HEK293 (cell line): ENCODE results near the gene PNPLA3.

Source experiments
- CTCF ChIA-PET: fragments of 350-600 bp; formaldehyde crosslinking; extraction: SDS; loops from one replicate; lab custom pipeline; 2021; ENCODE audit warnings: antibody characterized with exemption; lab: Yijun Ruan, JAX
- POLR2A ChIA-PET: fragments of 300-600 bp; formaldehyde crosslinking; extraction: SDS; loops from one replicate; lab custom pipeline; 2020; ENCODE audit warnings: antibody characterized with exemption, inconsistent platforms; lab: Yijun Ruan, JAX
- H3K27ac ChIP-seq: fragments of 200-500 bp; sonication (Bioruptor generic); 2 replicates; pipeline ENCODE4 v1.5.1; 2014; ENCODE audit warnings: low read depth, low read length, control low read depth, inconsistent platforms; ENCODE audit errors: extremely low read depth
- H3K36me3 ChIP-seq, 2 experiments: fragments of 200-500 bp in 1 of 2; sonication (Bioruptor generic) in 1 of 2; 1 replicate in 1 of 2; 2 replicates in 1 of 2; pipeline ENCODE4 v1.5.1; 2014 to 2017; ENCODE audit warnings: inconsistent platforms in 2 of 2, low read length in 2 of 2; ENCODE audit not compliant: control insufficient read depth in 2 of 2, insufficient read depth in 1 of 2
- H3K4me1 ChIP-seq: fragments of 200-500 bp; sonication (Bioruptor generic); 2 replicates; pipeline ENCODE4 v1.5.1; 2014; ENCODE audit warnings: mild to moderate bottlenecking, low read length, inconsistent platforms; ENCODE audit not compliant: control insufficient read depth, insufficient read depth
- H3K4me3 ChIP-seq: 2 replicates; pipeline ENCODE4 v1.5.1; 2011; ENCODE audit warnings: low read depth, mild to moderate bottlenecking, control low read depth, low read length, moderate library complexity
- H3K9me3 ChIP-seq: fragments of 200-500 bp; sonication (Bioruptor generic); 2 replicates; pipeline ENCODE4 v1.5.1; 2014; ENCODE audit warnings: low read depth, low read length, inconsistent platforms; ENCODE audit not compliant: control insufficient read depth, insufficient read depth
- EGR2 ChIP-seq: fragments of 450-650 bp; formaldehyde crosslinking; IDR thresholded peaks from 2 replicates; pipeline ENCODE4 v1.5.1; 2016; ENCODE audit warnings: low read depth, missing biosample characterization, missing genetic modification characterization
- KLF9 ChIP-seq: fragments of 450-650 bp; formaldehyde crosslinking; IDR thresholded peaks from 2 replicates; pipeline ENCODE4 v1.5.1; 2016; ENCODE audit warnings: missing biosample characterization, missing genetic modification characterization, low read depth
- ZFHX2 ChIP-seq: fragments of 450-650 bp; formaldehyde crosslinking; conservative IDR thresholded peaks from 2 replicates; pipeline ENCODE4 v1.5.1; 2016; ENCODE audit warnings: missing biosample characterization, missing genetic modification characterization
- ZFP37 ChIP-seq: fragments of 450-650 bp; formaldehyde crosslinking; IDR thresholded peaks from 2 replicates; pipeline ENCODE4 v1.5.1; 2016; ENCODE audit warnings: missing biosample characterization, missing genetic modification characterization
- ZNF132 ChIP-seq: fragments of 450-650 bp; formaldehyde crosslinking; IDR thresholded peaks from 2 replicates; pipeline ENCODE4 v1.5.1; 2017; ENCODE audit warnings: missing biosample characterization, missing genetic modification characterization, borderline replicate concordance
- ZNF184 ChIP-seq: fragments of 450-650 bp; IDR thresholded peaks from 2 replicates; pipeline ENCODE4 v1.5.1; 2018; ENCODE audit warnings: missing biosample characterization, mild to moderate bottlenecking, missing genetic modification characterization
- ZNF350 ChIP-seq: fragments of 450-650 bp; formaldehyde crosslinking; IDR thresholded peaks from 2 replicates; pipeline ENCODE4 v1.5.0; 2017; ENCODE audit warnings: missing biosample characterization, mild to moderate bottlenecking, missing genetic modification characterization
- ZNF561 ChIP-seq: fragments of 450-650 bp; IDR thresholded peaks from 2 replicates; pipeline ENCODE4 v1.5.1; 2018; ENCODE audit warnings: missing biosample characterization, missing genetic modification characterization, borderline replicate concordance
- ZNF654 ChIP-seq: fragments of 450-650 bp; formaldehyde crosslinking; IDR thresholded peaks from 2 replicates; pipeline ENCODE4 v1.5.1; 2016; ENCODE audit warnings: low read depth, missing biosample characterization, missing genetic modification characterization
- TF ChIP-seq, protein P1 (sequence below): fragments of 450-650 bp; IDR thresholded peaks from 2 replicates; pipeline ENCODE4 v1.5.1; 2018; ENCODE audit warnings: missing biosample characterization, missing genetic modification characterization
- TF ChIP-seq, protein P2 (sequence below): fragments of 450-650 bp; IDR thresholded peaks from 2 replicates; pipeline ENCODE4 v1.5.1; 2018; ENCODE audit warnings: missing biosample characterization, mild to moderate bottlenecking, missing genetic modification characterization
- TF ChIP-seq, protein P3 (sequence below): fragments of 450-650 bp; formaldehyde crosslinking; IDR thresholded peaks from 2 replicates; pipeline ENCODE4 v1.5.1; 2016; ENCODE audit warnings: missing biosample characterization, missing genetic modification characterization
- TF ChIP-seq, protein P4 (sequence below): fragments of 450-650 bp; formaldehyde crosslinking; IDR thresholded peaks from 2 replicates; pipeline ENCODE4 v1.5.1; 2016; ENCODE audit warnings: missing biosample characterization, missing genetic modification characterization

The PNPLA3 gene

DNA sequence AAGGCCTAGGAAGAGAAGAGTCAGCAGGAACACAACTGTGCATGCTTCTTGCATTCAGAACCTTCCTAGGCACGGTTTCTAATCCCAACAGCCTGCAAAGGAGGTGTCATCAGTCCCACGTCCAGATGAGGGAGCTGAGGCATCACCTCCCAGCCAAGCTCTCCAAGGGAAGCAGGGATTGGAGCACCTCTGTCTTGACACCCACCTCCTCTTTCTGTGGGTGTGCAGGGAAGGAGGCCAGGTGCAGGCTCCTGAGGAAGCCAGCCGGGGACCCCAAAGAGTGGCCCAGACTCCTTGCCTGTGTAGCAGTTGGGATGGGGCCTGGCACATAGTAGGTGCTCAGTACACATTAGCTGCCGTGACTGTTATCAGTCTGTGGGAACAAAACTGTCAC is 33.7 kb upstream of the PNPLA3 start:
- POLR2A ChIA-PET: no interaction called here
- CTCF ChIA-PET: interaction anchor here (0.9 kb wide), 1 partner anchor 52 kb away, joined by 3 read pairs; no protein-coding TSS in a partner anchor
- no peaks in the 10 kb centered on the region for H3K36me3 ChIP-seq

DNA sequence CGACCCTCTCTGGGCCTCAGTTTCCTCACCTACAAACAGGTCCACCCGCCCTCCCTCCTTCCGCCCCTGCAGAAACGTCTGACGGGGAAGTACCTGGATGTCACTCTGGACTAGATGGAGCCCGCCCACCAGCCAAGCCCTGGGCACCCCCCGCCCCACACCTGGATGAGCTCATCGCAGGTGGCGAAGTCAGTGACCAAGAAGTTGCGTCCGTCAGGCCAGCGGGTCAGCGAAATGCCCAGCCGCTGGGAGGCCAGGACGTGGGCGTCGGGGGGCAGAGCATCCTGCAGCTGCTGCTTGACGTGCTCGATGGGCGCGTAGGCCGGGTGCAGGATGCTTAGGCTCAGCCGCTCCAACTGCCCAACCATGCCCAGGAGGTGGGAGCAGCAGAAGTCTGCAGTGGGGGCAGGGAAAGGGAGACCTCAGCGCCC is 32.7 kb upstream of the PNPLA3 start:
- CTCF ChIA-PET: interaction anchor here (1.0 kb wide), 1 partner anchor 8 kb away, joined by 10 read pairs; no protein-coding TSS in a partner anchor
- POLR2A ChIA-PET: no interaction called here
- no peak overlapping the region for H3K27ac ChIP-seq
- no peak overlapping the region for H3K4me3 ChIP-seq
- TF ChIP-seq, protein P1, sequence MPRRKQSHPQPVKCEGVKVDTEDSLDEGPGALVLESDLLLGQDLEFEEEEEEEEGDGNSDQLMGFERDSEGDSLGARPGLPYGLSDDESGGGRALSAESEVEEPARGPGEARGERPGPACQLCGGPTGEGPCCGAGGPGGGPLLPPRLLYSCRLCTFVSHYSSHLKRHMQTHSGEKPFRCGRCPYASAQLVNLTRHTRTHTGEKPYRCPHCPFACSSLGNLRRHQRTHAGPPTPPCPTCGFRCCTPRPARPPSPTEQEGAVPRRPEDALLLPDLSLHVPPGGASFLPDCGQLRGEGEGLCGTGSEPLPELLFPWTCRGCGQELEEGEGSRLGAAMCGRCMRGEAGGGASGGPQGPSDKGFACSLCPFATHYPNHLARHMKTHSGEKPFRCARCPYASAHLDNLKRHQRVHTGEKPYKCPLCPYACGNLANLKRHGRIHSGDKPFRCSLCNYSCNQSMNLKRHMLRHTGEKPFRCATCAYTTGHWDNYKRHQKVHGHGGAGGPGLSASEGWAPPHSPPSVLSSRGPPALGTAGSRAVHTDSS (tag by site-specific recombination): no peak
- TF ChIP-seq ZFHX2 (tag by site-specific recombination) (0 out of 2 replicates have a peak, but pooled peaks have one; percentile 17), ZNF132 (no peak), ZNF350 (tag by site-specific recombination) (no peak), ZFP37 (tag by site-specific recombination) (no peak)
- TF ChIP-seq, protein P2, sequence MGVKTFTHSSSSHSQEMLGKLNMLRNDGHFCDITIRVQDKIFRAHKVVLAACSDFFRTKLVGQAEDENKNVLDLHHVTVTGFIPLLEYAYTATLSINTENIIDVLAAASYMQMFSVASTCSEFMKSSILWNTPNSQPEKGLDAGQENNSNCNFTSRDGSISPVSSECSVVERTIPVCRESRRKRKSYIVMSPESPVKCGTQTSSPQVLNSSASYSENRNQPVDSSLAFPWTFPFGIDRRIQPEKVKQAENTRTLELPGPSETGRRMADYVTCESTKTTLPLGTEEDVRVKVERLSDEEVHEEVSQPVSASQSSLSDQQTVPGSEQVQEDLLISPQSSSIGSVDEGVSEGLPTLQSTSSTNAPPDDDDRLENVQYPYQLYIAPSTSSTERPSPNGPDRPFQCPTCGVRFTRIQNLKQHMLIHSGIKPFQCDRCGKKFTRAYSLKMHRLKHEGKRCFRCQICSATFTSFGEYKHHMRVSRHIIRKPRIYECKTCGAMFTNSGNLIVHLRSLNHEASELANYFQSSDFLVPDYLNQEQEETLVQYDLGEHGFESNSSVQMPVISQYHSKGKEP (tag by site-specific recombination): no peak
- TF ChIP-seq, protein P3, sequence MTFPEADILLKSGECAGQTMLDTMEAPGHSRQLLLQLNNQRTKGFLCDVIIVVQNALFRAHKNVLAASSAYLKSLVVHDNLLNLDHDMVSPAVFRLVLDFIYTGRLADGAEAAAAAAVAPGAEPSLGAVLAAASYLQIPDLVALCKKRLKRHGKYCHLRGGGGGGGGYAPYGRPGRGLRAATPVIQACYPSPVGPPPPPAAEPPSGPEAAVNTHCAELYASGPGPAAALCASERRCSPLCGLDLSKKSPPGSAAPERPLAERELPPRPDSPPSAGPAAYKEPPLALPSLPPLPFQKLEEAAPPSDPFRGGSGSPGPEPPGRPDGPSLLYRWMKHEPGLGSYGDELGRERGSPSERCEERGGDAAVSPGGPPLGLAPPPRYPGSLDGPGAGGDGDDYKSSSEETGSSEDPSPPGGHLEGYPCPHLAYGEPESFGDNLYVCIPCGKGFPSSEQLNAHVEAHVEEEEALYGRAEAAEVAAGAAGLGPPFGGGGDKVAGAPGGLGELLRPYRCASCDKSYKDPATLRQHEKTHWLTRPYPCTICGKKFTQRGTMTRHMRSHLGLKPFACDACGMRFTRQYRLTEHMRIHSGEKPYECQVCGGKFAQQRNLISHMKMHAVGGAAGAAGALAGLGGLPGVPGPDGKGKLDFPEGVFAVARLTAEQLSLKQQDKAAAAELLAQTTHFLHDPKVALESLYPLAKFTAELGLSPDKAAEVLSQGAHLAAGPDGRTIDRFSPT (tag by site-specific recombination): peak; percentile 39; the same call in 1 of the 2 replicates
- TF ChIP-seq, all 188 proteins: peak for 2
- H3K9me3 ChIP-seq: no peaks in the 10 kb centered on the region
- no peaks in the 10 kb centered on the region for H3K36me3 ChIP-seq
- H3K4me1 ChIP-seq: no peaks in the 10 kb centered on the region; the same call in 1 of the 2 replicates

More for the DNA sequence above, 33.7 kb upstream of the PNPLA3 start:
- Histone ChIP-seq H3K9me3 (no peaks in the 10 kb centered on the region), H3K4me3 (no peak overlapping the region), H3K4me1 (no peaks in the 10 kb centered on the region; the same call in 1 of the 2 replicates), H3K27ac (no peak overlapping the region)
- TF ChIP-seq KLF9 (tag by site-specific recombination): no peak
- no peak for TF ChIP-seq ZNF184 (tag by site-specific recombination)
- TF ChIP-seq ZFHX2 (tag by site-specific recombination): 0 out of 2 replicates have a peak, but pooled peaks have one; percentile 11
- TF ChIP-seq ZNF654 (tag by site-specific recombination): 0 out of 2 replicates have a peak, but pooled peaks have one; percentile 9
- no peak for TF ChIP-seq ZNF561 (tag by site-specific recombination)
- TF ChIP-seq, protein P4, sequence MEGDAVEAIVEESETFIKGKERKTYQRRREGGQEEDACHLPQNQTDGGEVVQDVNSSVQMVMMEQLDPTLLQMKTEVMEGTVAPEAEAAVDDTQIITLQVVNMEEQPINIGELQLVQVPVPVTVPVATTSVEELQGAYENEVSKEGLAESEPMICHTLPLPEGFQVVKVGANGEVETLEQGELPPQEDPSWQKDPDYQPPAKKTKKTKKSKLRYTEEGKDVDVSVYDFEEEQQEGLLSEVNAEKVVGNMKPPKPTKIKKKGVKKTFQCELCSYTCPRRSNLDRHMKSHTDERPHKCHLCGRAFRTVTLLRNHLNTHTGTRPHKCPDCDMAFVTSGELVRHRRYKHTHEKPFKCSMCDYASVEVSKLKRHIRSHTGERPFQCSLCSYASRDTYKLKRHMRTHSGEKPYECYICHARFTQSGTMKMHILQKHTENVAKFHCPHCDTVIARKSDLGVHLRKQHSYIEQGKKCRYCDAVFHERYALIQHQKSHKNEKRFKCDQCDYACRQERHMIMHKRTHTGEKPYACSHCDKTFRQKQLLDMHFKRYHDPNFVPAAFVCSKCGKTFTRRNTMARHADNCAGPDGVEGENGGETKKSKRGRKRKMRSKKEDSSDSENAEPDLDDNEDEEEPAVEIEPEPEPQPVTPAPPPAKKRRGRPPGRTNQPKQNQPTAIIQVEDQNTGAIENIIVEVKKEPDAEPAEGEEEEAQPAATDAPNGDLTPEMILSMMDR (tag by site-specific recombination): 0 out of 2 replicates have a peak, but pooled peaks have one; percentile 12
- TF ChIP-seq EGR2 (tag by site-specific recombination): peak; percentile 40; the same call in 1 of the 2 replicates
